HepG2 (cell line): ENCODE measurements around the gene TBC1D14. TPM values are rescaled to one million over a fixed set of nuclear protein-coding genes. Genes with fewer than 3 reads are reported as not detected.

Experiments used
- CEBPG ChIP-seq: IDR thresholded peaks from 2 replicates; pipeline ENCODE4 v1.6.1; 2016
- NFAT5 ChIP-seq: sonication (generic); formaldehyde crosslinking; IDR thresholded peaks from 2 replicates; pipeline ENCODE4 v1.4.0; 2020; ENCODE audit warnings: missing genetic modification reagents
- POLR2G ChIP-seq: fragments of 200-400 bp; formaldehyde crosslinking; IDR thresholded peaks from 2 replicates; pipeline ENCODE4 v1.6.1; 2018; ENCODE audit warnings: mild to moderate bottlenecking, low read depth, low read length, moderate library complexity
- RNF2 ChIP-seq: fragments of 450-650 bp; conservative IDR thresholded peaks from 2 replicates; pipeline ENCODE4 v1.6.1; 2016; ENCODE audit warnings: low read depth
- SAFB2 ChIP-seq: sonication (generic); formaldehyde crosslinking; IDR thresholded peaks from 2 replicates; pipeline ENCODE4 v1.5.1; 2020; ENCODE audit warnings: missing genetic modification reagents, low read depth, mild to moderate bottlenecking, borderline replicate concordance
- SKIL ChIP-seq: sonication (generic); formaldehyde crosslinking; IDR thresholded peaks from 2 replicates; pipeline ENCODE4 v1.8.0; 2022; ENCODE audit warnings: missing genetic modification reagents, mild to moderate bottlenecking, moderate library complexity, borderline replicate concordance
- SOX13 ChIP-seq, 3 experiments: fragments of 450-650 bp in 1 of 3; sonication (generic) in 1 of 3; formaldehyde crosslinking in 1 of 3; IDR thresholded peaks in 2 of 3; conservative IDR thresholded peaks in 1 of 3; 2 replicates each; pipeline versions ENCODE4 v1.5.0 to v1.6.1; 2016 to 2020; ENCODE audit warnings: antibody characterized with exemption in 1 of 3, mild to moderate bottlenecking in 1 of 3, missing compliant biosample characterization in 1 of 3, missing genetic modification reagents in 1 of 3, moderate library complexity in 1 of 3
- TFDP1 ChIP-seq: IDR thresholded peaks from 2 replicates; pipeline ENCODE4 v1.6.1; 2016; ENCODE audit warnings: missing compliant biosample characterization, missing genetic modification reagents, borderline replicate concordance
- ZBED4 ChIP-seq: sonication (generic); formaldehyde crosslinking; IDR thresholded peaks from 2 replicates; pipeline ENCODE4 v1.4.0; 2020; ENCODE audit warnings: missing genetic modification reagents, borderline replicate concordance
- ZNF160 ChIP-seq: sonication (generic); formaldehyde crosslinking; IDR thresholded peaks from 2 replicates; pipeline ENCODE4 v1.8.0; 2022; ENCODE audit warnings: mild to moderate bottlenecking, inconsistent platforms, missing genetic modification reagents
- ZNF292 ChIP-seq: sonication (generic); formaldehyde crosslinking; IDR thresholded peaks from 2 replicates; pipeline ENCODE4 v1.8.1; 2022; ENCODE audit warnings: mild to moderate bottlenecking, low read depth, missing genetic modification reagents, borderline replicate concordance
- ZNF337 ChIP-seq: sonication (generic); formaldehyde crosslinking; IDR thresholded peaks from 2 replicates; pipeline ENCODE4 v1.5.1; 2020; ENCODE audit warnings: missing genetic modification reagents, low read depth, mild to moderate bottlenecking, borderline replicate concordance
- polyA plus RNA-seq, 8 experiments: library from polyadenylated mRNA; depleted of rRNA in 3 of 8; stranded (reverse) in 7 of 8; unstranded in 1 of 8; fragments of >200 nt; fragmentation: Illumina TruSeq in 4 of 8; extraction: Trizol in 4 of 8; gene quantifications; 2 replicates each; pipeline versions ENCODE4 v1.2.1 to v1.2.3, GENCODE V29; 2011 to 2016; ENCODE audit warnings: low read depth in 4 of 8, missing spikeins in 1 of 8, mixed read lengths in 1 of 8; ENCODE audit not compliant: insufficient read depth in 1 of 8
- total RNA-seq, 5 experiments: library from RNA; depleted of rRNA; stranded (reverse); fragments of >200 nt; fragmentation: Illumina TruSeq; extraction: Trizol; gene quantifications; 2 replicates each; pipeline ENCODE4 v1.2.3, GENCODE V29; 2016; ENCODE audit warnings: low read depth in 1 of 5

TBC1D14 gene
- total and polyA plus RNA-seq, 2 of the 13 experiments (the other 11 are each of a cell fraction or from before 2014, with no cell fraction given): 29.5 to 46.5 TPM

GRCh38 chr4:6925357-6925836, 15.8 kb downstream of the TBC1D14 start (continued):
- TF ChIP-seq NFAT5 (CRISPR knock-in tag): no peak
- no peak for TF ChIP-seq ZNF292 (CRISPR knock-in tag)
- TF ChIP-seq POLR2G: no peak
- no peak for TF ChIP-seq SOX13 (IDR thresholded peaks at IDR 0.05)
- no peak for TF ChIP-seq SOX13 (CRISPR knock-in tag; conservative IDR thresholded peaks at IDR 0.05 in 1 of 2, IDR thresholded peaks at IDR 0.05 in 1 of 2)
- no peak for TF ChIP-seq RNF2
- TF ChIP-seq ZBED4 (CRISPR knock-in tag): no peak
- no peak for TF ChIP-seq TFDP1 (CRISPR knock-in tag)
- no peak for TF ChIP-seq SKIL (CRISPR knock-in tag)
- TF ChIP-seq CEBPG (CRISPR knock-in tag): no peak
- no peak for TF ChIP-seq ZNF160 (CRISPR knock-in tag)
- no peak for TF ChIP-seq SAFB2 (CRISPR knock-in tag)
- TF ChIP-seq ZNF337: no peak
